Measurements from ENCODE around the gene MICAL1.

MICAL1 gene

DNA sequence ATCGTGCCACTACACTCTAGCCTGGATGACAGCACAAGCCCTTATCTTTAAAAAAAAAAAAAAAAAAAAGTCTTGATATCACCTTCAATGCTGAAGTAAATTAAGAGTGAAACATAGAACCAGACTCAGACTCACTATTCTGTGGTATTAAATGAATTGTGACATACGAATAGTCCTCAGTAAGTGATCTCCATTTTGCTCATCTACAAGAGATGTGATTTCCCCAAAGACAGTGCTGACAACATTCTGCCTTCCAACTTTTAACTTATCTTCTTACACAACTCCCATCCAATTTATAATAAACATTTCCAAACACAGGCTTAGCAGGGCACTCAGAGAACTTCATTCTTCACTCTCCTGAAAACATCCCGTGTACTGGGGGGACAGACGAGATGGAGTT is 19.4 kb upstream of the MICAL1 start:
- H3K27ac ChIP-seq (ENCODE audit: low read length), result no peak overlapping the region
- no peaks in the 10 kb centered on the region for H3K9me2 ChIP-seq (replicated peaks; ENCODE audit: insufficient read depth, low read length)
- no peak for DNase-seq
- TF ChIP-seq EZH2phosphoT487 (IDR thresholded peaks at IDR 0.05; ENCODE audit: low read length) (no peak), EZH2 (optimal IDR thresholded peaks at IDR 0.05; ENCODE audit: low read depth, low read length) (no peak)
- TF ChIP-seq, protein P1, sequence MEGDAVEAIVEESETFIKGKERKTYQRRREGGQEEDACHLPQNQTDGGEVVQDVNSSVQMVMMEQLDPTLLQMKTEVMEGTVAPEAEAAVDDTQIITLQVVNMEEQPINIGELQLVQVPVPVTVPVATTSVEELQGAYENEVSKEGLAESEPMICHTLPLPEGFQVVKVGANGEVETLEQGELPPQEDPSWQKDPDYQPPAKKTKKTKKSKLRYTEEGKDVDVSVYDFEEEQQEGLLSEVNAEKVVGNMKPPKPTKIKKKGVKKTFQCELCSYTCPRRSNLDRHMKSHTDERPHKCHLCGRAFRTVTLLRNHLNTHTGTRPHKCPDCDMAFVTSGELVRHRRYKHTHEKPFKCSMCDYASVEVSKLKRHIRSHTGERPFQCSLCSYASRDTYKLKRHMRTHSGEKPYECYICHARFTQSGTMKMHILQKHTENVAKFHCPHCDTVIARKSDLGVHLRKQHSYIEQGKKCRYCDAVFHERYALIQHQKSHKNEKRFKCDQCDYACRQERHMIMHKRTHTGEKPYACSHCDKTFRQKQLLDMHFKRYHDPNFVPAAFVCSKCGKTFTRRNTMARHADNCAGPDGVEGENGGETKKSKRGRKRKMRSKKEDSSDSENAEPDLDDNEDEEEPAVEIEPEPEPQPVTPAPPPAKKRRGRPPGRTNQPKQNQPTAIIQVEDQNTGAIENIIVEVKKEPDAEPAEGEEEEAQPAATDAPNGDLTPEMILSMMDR (IDR thresholded peaks at IDR 0.05; ENCODE audit: low read length), result no peak
- H3K4me2 ChIP-seq (ENCODE audit: low read depth, low read length), result no peak overlapping the region
- no peak overlapping the region for H3K9ac ChIP-seq (ENCODE audit: low read length)
- H3K79me2 ChIP-seq (ENCODE audit: low read length), result peaks cover 82% of the 10 kb centered on the region
- H3K36me3 ChIP-seq (replicated peaks; ENCODE audit: insufficient read depth, low read length), result peaks cover 5% of the 10 kb centered on the region; the same call in 1 of the 2 replicates
- H3K9me3 ChIP-seq (replicated peaks; ENCODE audit: insufficient read depth, low read length), result no peaks in the 10 kb centered on the region
- no peaks in the 10 kb centered on the region for H3F3A ChIP-seq (ENCODE audit: insufficient read depth, low read length)
- H3K4me3 ChIP-seq (ENCODE audit: low read length), result no peak overlapping the region
- H2AFZ ChIP-seq (ENCODE audit: low read length), result no peak overlapping the region
- no peaks in the 10 kb centered on the region for H3K27me3 ChIP-seq (replicated peaks; ENCODE audit: insufficient read depth, low read length)
- no peaks in the 10 kb centered on the region for H4K20me1 ChIP-seq (ENCODE audit: insufficient read depth, low read length)
- H3K4me1 ChIP-seq (ENCODE audit: low read length), result peaks cover 22% of the 10 kb centered on the region

DNA sequence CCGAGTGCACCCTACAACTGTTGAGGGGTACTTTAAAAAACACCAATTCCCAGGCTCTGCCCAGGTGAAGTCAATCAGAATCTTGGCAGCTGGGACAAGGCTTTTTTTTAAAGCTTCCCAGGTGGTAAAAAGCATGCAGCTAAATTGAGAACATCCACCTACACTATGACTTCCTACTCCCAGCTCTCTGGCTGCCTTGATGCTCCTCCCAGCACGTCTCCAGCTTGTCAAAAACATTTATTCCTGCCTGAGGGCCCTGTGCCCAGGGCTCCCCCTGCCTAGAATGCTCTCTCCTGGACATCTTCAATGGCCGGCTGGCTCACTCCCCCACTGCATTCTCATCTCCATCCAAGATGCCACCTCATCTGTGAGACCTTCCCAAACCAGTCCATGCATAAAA is 17.5 kb upstream of the MICAL1 start:
- no peak overlapping the region for H3K27ac ChIP-seq (ENCODE audit: low read length)
- no peaks in the 10 kb centered on the region for H3K9me3 ChIP-seq (replicated peaks; ENCODE audit: insufficient read depth, low read length)
- peaks cover 8% of the 10 kb centered on the region; the same call in 1 of the 2 replicates for H3K4me1 ChIP-seq (ENCODE audit: low read length)
- H3K27me3 ChIP-seq (replicated peaks; ENCODE audit: insufficient read depth, low read length), result no peaks in the 10 kb centered on the region
- H3K9ac ChIP-seq (ENCODE audit: low read length), result no peak overlapping the region
- H3K4me3 ChIP-seq (ENCODE audit: low read length), result no peak overlapping the region
- no peak for DNase-seq
- H3F3A ChIP-seq (ENCODE audit: insufficient read depth, low read length), result no peaks in the 10 kb centered on the region
- H3K79me2 ChIP-seq (ENCODE audit: low read length), result peaks cover 64% of the 10 kb centered on the region
- no peak for TF ChIP-seq EZH2phosphoT487 (IDR thresholded peaks at IDR 0.05; ENCODE audit: low read length)
- TF ChIP-seq EZH2 (optimal IDR thresholded peaks at IDR 0.05; ENCODE audit: low read depth, low read length), result no peak
- TF ChIP-seq, protein P1 (IDR thresholded peaks at IDR 0.05; ENCODE audit: low read length), result no peak
- H3K9me2 ChIP-seq (replicated peaks; ENCODE audit: insufficient read depth, low read length), result no peaks in the 10 kb centered on the region
- no peaks in the 10 kb centered on the region for H4K20me1 ChIP-seq (ENCODE audit: insufficient read depth, low read length)
- no peak overlapping the region for H3K4me2 ChIP-seq (ENCODE audit: low read depth, low read length)
- peaks cover 5% of the 10 kb centered on the region; the same call in 1 of the 2 replicates for H3K36me3 ChIP-seq (replicated peaks; ENCODE audit: insufficient read depth, low read length)
- no peak overlapping the region for H2AFZ ChIP-seq (ENCODE audit: low read length)

DNA sequence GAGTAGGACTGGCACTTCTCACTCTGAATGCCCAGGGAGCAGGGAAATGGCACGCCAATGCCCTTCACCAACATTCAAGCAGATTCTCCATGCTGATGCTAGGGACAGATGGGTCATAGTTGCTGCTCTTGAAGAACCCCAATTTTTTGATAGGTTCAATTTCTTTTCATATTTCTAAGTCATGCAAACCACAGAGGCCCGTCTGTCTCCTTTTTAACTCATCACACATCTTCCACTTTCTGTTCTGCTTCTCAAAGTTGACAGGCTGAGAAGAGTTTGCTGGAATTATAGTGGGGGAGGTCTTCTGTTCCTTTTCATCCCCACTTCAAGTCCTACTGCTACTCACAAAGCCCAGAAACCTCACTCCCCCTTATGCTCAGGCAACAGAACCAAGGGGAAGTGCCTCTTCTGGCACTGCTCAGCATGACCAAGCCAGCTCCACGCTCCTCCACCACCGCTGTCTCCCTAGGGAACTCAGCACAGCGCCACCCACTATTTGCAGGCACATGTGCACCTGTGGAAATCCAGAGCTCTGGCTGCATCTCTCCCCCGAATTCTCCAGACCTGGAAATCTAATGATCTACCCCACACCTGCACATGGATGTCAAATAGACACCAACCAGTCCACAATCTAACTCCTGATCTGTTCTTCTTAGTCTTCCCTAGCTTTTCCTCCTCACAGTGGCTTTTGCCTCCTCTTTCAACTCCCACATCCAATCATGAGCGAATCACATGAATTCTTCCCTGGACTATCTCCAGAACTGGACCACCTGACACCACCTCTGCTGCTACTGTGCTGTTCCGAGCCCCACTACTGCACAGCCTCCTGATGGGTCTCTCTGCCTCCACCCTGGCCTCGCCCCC is 16.8 kb upstream of the MICAL1 start:
- Histone ChIP-seq H4K20me1 (ENCODE audit: insufficient read depth, low read length) (no peaks in the 10 kb centered on the region), H3K4me1 (ENCODE audit: low read length) (0 out of 2 replicates have a peak, but pooled peaks cover 6% of the 10 kb centered on the region), H3K9me3 (replicated peaks; ENCODE audit: insufficient read depth, low read length) (no peaks in the 10 kb centered on the region), H3K36me3 (replicated peaks; ENCODE audit: insufficient read depth, low read length) (peaks cover 5% of the 10 kb centered on the region; the same call in 1 of the 2 replicates), H3K4me3 (ENCODE audit: low read length) (no peak overlapping the region), H3K27ac (ENCODE audit: low read length) (no peak overlapping the region), H3K4me2 (ENCODE audit: low read depth, low read length) (no peak overlapping the region), H2AFZ (ENCODE audit: low read length) (no peak overlapping the region), H3K9me2 (replicated peaks; ENCODE audit: insufficient read depth, low read length) (no peaks in the 10 kb centered on the region), H3K9ac (ENCODE audit: low read length) (no peak overlapping the region), H3F3A (ENCODE audit: insufficient read depth, low read length) (no peaks in the 10 kb centered on the region), H3K27me3 (replicated peaks; ENCODE audit: insufficient read depth, low read length) (no peaks in the 10 kb centered on the region), H3K79me2 (ENCODE audit: low read length) (peaks cover 58% of the 10 kb centered on the region)
- DNase-seq, result no peak
- TF ChIP-seq EZH2 (optimal IDR thresholded peaks at IDR 0.05; ENCODE audit: low read depth, low read length), result no peak
- TF ChIP-seq, protein P1 (IDR thresholded peaks at IDR 0.05; ENCODE audit: low read length), result no peak
- no peak for TF ChIP-seq EZH2phosphoT487 (IDR thresholded peaks at IDR 0.05; ENCODE audit: low read length)

All from MM.1S (cell line).